OCI-LY3 (cell line): ENCODE data around the gene ADAMTS2.
"Not testable (repeated sequence)": the region's sequence is repeated elsewhere in the genome, so short reads cannot be mapped to it uniquely, and the experiment has no call there.

Experiments used
- H2AFZ ChIP-seq: fragments of 200-600, 300-600 bp; shearing (Covaris generic); 2 replicates; pipeline ENCODE4 v1.6.0; 2014; ENCODE audit warnings: antibody characterized with exemption, low read depth, low read length
- H3K27ac ChIP-seq: fragments of 200-600, 300-600 bp; sonication (generic); 2 replicates; pipeline ENCODE4 v1.5.1; 2014; ENCODE audit warnings: mild to moderate bottlenecking, low read length, moderate library complexity, mixed read lengths
- H3K27me3 ChIP-seq: fragments of 200-600, 300-600 bp; sonication (generic); 2 replicates; pipeline ENCODE4 v1.6.1; 2014; ENCODE audit warnings: low read depth, low read length, mixed read lengths
- H3K36me3 ChIP-seq: fragments of 200-600, 300-600 bp; sonication (generic); replicated peaks from 2 replicates; pipeline ENCODE3; 2014; ENCODE audit warnings: low read depth, low read length, mixed read lengths
- H3K4me1 ChIP-seq: fragments of 300-600, 200-600 bp; sonication (generic); 2 replicates; pipeline ENCODE4 v1.6.1; 2014; ENCODE audit warnings: low read length, mixed read lengths
- H3K4me2 ChIP-seq: fragments of 200-600, 300-600 bp; sonication (generic); 2 replicates; pipeline ENCODE4 v1.6.1; 2014; ENCODE audit warnings: low read length, mixed read lengths
- H3K4me3 ChIP-seq: fragments of 300-600, 200-600 bp; sonication (generic); 2 replicates; pipeline ENCODE4 v1.5.1; 2014; ENCODE audit warnings: antibody characterized with exemption, mild to moderate bottlenecking, low read length, moderate library complexity
- H3K79me2 ChIP-seq: fragments of 300-600, 200-600 bp; shearing (Covaris generic); 2 replicates; pipeline ENCODE4 v1.6.1; 2014; ENCODE audit warnings: mild to moderate bottlenecking, low read length, mixed read lengths
- H3K9ac ChIP-seq: fragments of 300-600, 200-600 bp; shearing (Covaris generic); 2 replicates; pipeline ENCODE4 v1.6.0; 2014; ENCODE audit warnings: mild to moderate bottlenecking, low read length, moderate library complexity
- H3K9me3 ChIP-seq: fragments of 200-600, 300-600 bp; shearing (Covaris generic); 2 replicates; pipeline ENCODE4 v1.6.1; 2014; ENCODE audit warnings: low read length, mixed read lengths; ENCODE audit not compliant: insufficient read depth
- H4K20me1 ChIP-seq: fragments of 200-600, 300-600 bp; sonication (generic); 2 replicates; pipeline ENCODE4 v1.6.1; 2016; ENCODE audit warnings: low read length, mixed read lengths; ENCODE audit not compliant: insufficient read depth
- CTCF ChIP-seq: fragments of 200-600, 300-600 bp; sonication (generic); IDR thresholded peaks from 2 replicates; pipeline ENCODE4 v1.5.1; 2014; ENCODE audit warnings: antibody characterized with exemption, low read length, low read depth
- EZH2phosphoT487 ChIP-seq: fragments of 200-600 bp; shearing (Covaris generic); IDR thresholded peaks from 2 replicates; pipeline ENCODE4 v1.6.1; 2018; ENCODE audit warnings: antibody characterized with exemption, mixed run types, low read depth

Gene ADAMTS2

GRCh38 chr5:179287631-179288030 lies 57.6 kb downstream of the ADAMTS2 start:
- no peak overlapping the region for H3K4me2 ChIP-seq
- H3K36me3 ChIP-seq: no peaks in the 10 kb centered on the region
- H3K27me3 ChIP-seq: no peaks in the 10 kb centered on the region
- no peak overlapping the region for H3K27ac ChIP-seq
- H2AFZ ChIP-seq: no peak overlapping the region
- H4K20me1 ChIP-seq: no peaks in the 10 kb centered on the region
- TF ChIP-seq CTCF: no peak
- no peak for TF ChIP-seq EZH2phosphoT487
- no peak overlapping the region for H3K9ac ChIP-seq
- no peaks in the 10 kb centered on the region for H3K79me2 ChIP-seq
- H3K9me3 ChIP-seq: no peaks in the 10 kb centered on the region
- H3K4me1 ChIP-seq: no peaks in the 10 kb centered on the region
- no peak overlapping the region for H3K4me3 ChIP-seq

- no peak for TF ChIP-seq CTCF
- Histone ChIP-seq H3K9ac (no peak overlapping the region), H3K4me3 (no peak overlapping the region), H3K27me3 (no peaks in the 10 kb centered on the region), H4K20me1 (no peaks in the 10 kb centered on the region), H3K4me1 (no peaks in the 10 kb centered on the region), H3K27ac (no peak overlapping the region), H2AFZ (no peak overlapping the region), H3K36me3 (no peaks in the 10 kb centered on the region), H3K79me2 (no peaks in the 10 kb centered on the region), H3K9me3 (no peaks in the 10 kb centered on the region), H3K4me2 (no peak overlapping the region)
Observed at GRCh38 chr5:179287071-179287470, 58.2 kb downstream of the ADAMTS2 start.

- not testable (repeated sequence) for H4K20me1 ChIP-seq, H2AFZ ChIP-seq, H3K27ac ChIP-seq, H3K27me3 ChIP-seq, H3K79me2 ChIP-seq, H3K36me3 ChIP-seq, H3K4me3 ChIP-seq, H3K9ac ChIP-seq, H3K4me2 ChIP-seq, H3K4me1 ChIP-seq, H3K9me3 ChIP-seq
Observed at GRCh38 chr5:179285776-179286162, 59.5 kb downstream of the ADAMTS2 start.

GRCh38 chr5:179284751-179285631 lies 60.3 kb downstream of the ADAMTS2 start:
- TF ChIP-seq EZH2phosphoT487: no peak
- TF ChIP-seq CTCF: no peak
- Histone ChIP-seq H3K4me3 (no peak overlapping the region), H2AFZ (no peak overlapping the region), H3K79me2 (no peaks in the 10 kb centered on the region), H3K9me3 (no peaks in the 10 kb centered on the region), H3K36me3 (no peaks in the 10 kb centered on the region), H3K27me3 (no peaks in the 10 kb centered on the region), H3K9ac (no peak overlapping the region), H3K27ac (no peak overlapping the region), H3K4me2 (no peak overlapping the region), H3K4me1 (no peaks in the 10 kb centered on the region), H4K20me1 (no peaks in the 10 kb centered on the region)

GRCh38 chr5:179283908-179284307 lies 61.4 kb downstream of the ADAMTS2 start:
- H3K27ac ChIP-seq, H3K79me2 ChIP-seq, H3K36me3 ChIP-seq, H3K9me3 ChIP-seq, H3K4me1 ChIP-seq, H3K4me3 ChIP-seq, H3K27me3 ChIP-seq, H3K4me2 ChIP-seq, H3K9ac ChIP-seq, H2AFZ ChIP-seq, H4K20me1 ChIP-seq: not testable (repeated sequence)
